Keratinocyte (primary cell): Measurements from ENCODE around the gene SND1.

Experiments used
- CTCF ChIP-seq, 3 experiments: IDR thresholded peaks in 1 of 3; conservative IDR thresholded peaks in 1 of 3; optimal IDR thresholded peaks in 1 of 3; 2 replicates in 2 of 3; 3 replicates in 1 of 3; pipeline versions ENCODE3 to v1.5.1; 2011; ENCODE audit warnings: low read length in 3 of 3, mild to moderate bottlenecking in 3 of 3, moderate library complexity in 2 of 3, control low read depth in 1 of 3, inconsistent platforms in 1 of 3; ENCODE audit not compliant: insufficient read depth in 2 of 3; ENCODE audit errors: extremely low read depth in 1 of 3
- EZH2 ChIP-seq: IDR thresholded peaks from one replicate; pipeline ENCODE4 v1.6.1; 2012; ENCODE audit warnings: inconsistent platforms, mild to moderate bottlenecking, low read length, moderate library complexity

GRCh38 chr7:127794136-127794535 lies 142.1 kb downstream of the SND1 start:
- no peak for TF ChIP-seq CTCF (optimal IDR thresholded peaks at IDR 0.05 in 1 of 3, IDR thresholded peaks at IDR 0.05 in 1 of 3, conservative IDR thresholded peaks at IDR 0.05 in 1 of 3; ENCODE audit: extremely low read depth in 1 of 3, insufficient read depth in 2 of 3, low read length in 3 of 3)
- no peak for TF ChIP-seq EZH2
